ENCODE data around the gene INTS1.

INTS1 gene

GRCh38 chr7:1464694-1465093, 39.5 kb downstream of the INTS1 start:
- no peak for DNase-seq (ENCODE audit: low read depth)

DNA sequence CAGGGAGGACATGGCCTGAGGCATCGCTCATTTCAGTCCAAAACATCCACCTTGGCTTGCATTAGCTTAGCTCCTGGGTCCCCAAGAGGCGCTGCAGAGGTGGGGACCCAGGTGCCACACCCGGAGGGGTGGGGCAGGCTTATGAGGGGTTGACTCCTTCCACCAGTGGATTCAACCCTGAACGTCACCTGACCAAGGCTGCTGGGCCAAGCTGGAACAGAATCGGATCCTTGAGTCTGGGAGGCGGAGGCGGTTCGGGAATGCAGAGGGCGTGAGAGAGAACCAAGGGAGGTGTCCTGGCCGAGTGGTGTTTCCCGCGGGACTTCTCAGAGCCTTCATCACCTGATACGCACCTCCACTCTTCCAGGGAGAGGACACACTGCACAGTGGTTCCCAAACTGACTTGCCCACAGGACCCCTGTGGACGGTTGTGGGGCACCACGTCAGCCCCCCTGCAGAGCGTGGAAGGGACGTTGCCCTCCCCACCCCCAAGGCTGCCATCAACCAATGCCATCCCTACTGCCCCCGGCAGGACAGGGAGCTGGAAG, 40.4 kb downstream of the INTS1 start:
- DNase-seq (ENCODE audit: low read depth), result no peak

DNA sequence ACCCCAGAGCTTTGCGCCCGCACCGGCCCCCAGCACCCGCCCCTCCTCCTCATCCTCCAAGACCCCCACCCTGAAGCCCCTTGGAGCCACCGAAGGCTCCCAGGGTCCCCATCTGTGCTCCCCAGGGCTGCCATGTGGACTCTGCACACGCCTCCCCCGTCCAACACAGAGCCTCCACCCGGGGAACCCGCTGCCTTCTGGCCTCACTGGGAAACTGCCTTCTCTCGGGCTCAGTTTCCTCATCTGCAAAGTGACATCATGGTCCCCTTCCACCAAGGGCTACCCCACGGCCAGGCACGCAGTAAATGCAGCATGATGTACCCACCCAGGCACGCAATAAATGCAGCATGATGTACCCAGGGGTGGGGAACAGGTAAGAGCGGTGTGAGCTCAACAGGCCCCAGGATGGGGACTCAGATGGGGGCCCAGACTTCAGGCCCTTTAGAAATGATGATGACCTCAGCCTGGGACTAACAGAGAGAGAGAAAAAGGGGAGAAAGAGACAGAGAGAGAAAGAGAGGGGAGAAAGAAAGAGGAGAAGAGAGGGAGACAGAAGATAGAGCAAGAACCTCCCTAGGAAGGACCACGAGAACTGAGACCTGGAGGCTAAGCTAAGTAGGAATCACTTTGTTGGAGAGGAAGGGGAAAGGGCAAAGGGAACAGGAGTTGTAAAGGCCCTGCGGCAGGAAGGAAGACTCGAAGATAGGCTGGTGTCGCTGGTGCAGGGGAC, 42.4 kb downstream of the INTS1 start:
- no peak for DNase-seq (ENCODE audit: low read depth)

DNA sequence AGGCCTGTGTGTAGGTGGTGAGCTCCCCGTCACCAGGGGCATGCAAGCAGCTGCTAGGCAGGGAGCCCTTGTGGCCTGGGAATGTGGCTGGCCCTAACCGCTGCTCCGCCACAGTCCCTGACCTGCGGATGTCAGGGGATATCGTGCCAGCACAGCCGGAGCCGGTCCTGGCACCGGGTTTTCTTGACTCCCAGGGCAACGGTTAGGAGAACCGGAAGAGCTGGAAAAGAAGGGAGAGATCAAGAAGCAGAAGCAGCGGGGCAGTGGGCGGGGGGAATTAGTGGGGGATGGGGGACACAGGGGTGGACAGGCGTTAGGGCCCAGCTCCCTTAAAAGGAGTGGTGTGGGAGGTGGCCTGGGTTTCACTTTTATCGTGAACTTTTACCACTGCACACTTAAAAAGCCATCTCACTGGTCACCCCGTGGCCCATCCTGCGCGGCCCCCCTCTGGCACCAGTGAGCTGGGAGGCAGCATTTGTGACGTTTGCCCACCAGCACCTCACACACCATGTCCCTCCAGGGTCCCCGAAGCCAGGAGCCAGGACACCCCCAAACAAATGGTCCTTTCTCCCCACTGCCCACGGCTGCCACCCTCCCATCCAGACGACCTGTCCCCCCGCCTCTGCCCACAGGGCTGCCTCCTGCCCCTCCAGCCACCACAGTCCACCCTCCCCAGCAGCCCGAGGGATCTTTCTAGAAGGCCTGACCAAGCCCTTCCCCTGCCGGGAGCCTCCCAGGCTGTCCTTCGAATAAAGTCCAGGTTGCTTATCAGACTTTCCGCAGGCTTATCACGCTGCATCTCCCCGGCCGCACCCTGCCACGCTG, 43.2 kb downstream of the INTS1 start:
- no peak for DNase-seq (ENCODE audit: low read depth)

- DNase-seq (ENCODE audit: low read depth), result no peak
Measured at GRCh38 chr7:1459920-1460820, 44.0 kb downstream of the INTS1 start.

GRCh38 chr7:1459512-1459892, 44.7 kb downstream of the INTS1 start:
- peak; percentile 98 for DNase-seq (ENCODE audit: low read depth)

DNA sequence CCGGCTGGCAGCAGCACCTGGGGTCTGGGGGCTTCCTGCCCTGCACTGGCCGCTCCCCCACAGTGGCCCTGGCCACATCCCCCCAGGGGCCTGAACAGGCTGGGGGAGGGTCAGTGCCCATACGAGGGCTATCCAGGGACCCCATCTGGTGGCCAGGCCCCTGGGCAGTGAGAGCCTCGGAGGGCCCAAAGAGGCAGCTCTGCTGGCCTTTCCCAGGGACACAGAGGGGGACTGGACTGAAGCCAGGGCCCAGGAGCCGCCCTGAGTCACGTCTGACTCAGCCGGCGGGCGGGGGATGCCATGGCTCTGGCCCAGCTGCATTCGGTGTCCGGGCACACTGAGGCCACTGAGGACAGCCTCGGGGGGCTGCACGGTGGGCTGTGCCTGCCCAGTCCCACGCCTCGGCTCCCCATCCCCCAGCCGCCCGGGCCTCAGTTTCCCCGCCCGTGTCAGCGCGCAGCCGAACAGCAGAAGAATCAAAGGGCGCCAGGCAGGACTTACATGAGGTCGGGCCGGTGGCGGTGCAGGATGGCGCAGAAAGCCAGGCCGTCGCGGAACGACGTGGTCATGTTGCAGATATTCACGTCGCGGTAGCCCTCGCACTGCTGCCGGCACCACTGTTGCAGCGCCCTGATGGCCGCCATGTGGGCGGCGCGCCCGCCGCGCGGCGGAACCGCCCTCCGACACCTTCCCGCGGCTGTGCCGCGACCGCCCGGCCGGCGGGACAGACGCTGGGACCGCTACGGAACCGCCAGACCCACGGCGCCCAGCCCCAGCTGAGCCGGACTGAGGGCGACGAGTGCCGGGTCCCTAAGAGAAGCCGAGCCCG, 45.3 kb downstream of the INTS1 start, which contains the start of gene MICALL2:
TSS of gene MICALL2 (minus strand) at position 788 of the 829 bp plus-strand sequence. CDS start at position 644, 144 bp downstream.
- no peak for DNase-seq (ENCODE audit: low read depth)

- no peak for DNase-seq (ENCODE audit: low read depth)
Measured at GRCh38 chr7:1457949-1458682, 46.1 kb downstream of the INTS1 start.

- no peak for DNase-seq (ENCODE audit: low read depth)
Measured at GRCh38 chr7:1457059-1457948, 46.9 kb downstream of the INTS1 start.

- no peak for DNase-seq (ENCODE audit: low read depth)
Measured at GRCh38 chr7:1455955-1456354, 48.2 kb downstream of the INTS1 start.

- DNase-seq (ENCODE audit: low read depth), result no peak
Measured at GRCh38 chr7:1455241-1455939, 48.8 kb downstream of the INTS1 start.

- DNase-seq (ENCODE audit: low read depth), result no peak
Measured at GRCh38 chr7:1454542-1454941, 49.6 kb downstream of the INTS1 start.

DNA sequence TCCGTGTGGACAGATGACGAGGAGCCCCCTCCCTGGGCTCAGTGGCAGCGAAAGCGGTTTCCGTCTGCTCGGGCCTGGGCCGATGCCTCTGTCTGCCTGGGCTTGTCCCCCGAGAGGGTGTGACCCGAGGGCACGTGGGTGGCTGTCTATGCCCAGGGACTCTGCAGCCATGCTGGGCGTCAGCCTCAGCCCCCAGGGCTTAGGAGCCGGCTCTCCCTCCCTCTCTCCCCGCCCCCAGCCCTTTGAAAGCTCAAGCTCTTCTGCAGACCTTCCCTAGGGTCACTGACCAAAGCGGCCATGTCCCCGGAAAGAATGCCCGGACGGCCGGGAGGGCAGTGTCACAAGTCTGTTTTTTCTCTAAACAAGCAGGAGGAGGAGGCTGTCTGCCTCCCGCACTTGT, 52.0 kb downstream of the INTS1 start:
- DNase-seq (ENCODE audit: low read depth), result no peak

DNA sequence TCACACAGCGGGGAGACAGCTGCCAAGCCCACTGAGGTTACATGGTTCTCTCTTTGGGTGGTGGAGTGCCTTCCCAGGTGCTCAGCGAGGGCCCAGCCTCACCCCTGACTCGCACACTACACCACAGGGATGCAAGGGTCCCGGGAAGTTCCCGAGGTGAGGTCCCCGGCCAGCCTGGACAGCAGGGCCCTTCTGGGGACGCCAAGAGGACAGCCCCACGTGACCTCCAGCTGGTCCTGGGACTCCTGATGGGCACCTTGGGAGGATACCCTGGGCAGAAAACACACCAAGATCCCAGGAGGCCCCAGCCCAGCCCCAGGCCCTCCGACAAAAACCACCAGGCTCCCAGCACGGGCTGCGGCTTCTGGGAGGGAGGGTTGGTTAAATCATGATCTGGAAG, 53.2 kb downstream of the INTS1 start:
- no peak for DNase-seq (ENCODE audit: low read depth)

- no peak for DNase-seq (ENCODE audit: low read depth)
Measured at GRCh38 chr7:1450431-1450830, 53.8 kb downstream of the INTS1 start.

DNA sequence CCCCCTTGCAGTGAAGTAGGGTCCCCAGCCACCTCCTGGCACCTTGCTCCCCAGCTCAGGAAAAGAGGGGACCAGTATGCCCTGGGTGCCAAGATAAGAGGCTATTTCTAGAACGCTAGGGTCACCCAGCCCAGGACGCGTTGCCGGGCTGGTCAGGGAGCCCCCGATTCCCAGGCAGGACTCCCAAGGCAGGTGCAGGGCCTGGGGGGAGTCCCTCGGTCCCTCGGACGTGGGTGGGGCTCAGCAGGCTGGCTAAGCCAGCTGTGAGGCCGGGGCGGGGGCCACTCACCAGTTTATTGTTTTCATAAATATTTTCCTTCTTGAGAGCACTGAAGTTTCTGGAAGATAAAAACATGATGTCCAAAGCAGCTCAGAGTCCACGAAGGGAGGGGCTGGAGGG, 54.2 kb downstream of the INTS1 start:
- no peak for DNase-seq (ENCODE audit: low read depth)

DNA sequence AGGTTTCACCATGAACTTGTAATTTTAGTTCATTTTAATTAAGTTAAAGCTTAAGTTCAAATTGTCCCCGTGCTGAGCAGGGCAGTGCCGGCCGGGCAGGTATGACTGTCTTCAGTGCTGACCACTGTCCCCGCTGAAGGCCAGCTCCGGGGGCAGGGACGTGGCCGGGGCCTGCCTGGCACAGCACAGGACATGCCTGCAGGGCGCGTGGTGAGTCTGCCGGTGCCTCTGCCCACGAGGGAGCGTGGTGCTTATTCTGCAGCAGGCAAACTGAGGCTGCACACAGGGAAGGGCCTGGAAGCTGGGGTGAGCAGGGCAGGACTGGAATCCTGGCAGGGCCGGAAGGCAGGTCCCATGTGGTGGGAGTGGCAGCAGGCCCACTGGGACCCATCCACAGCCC, 54.7 kb downstream of the INTS1 start:
- DNase-seq (ENCODE audit: low read depth), result no peak

DNA sequence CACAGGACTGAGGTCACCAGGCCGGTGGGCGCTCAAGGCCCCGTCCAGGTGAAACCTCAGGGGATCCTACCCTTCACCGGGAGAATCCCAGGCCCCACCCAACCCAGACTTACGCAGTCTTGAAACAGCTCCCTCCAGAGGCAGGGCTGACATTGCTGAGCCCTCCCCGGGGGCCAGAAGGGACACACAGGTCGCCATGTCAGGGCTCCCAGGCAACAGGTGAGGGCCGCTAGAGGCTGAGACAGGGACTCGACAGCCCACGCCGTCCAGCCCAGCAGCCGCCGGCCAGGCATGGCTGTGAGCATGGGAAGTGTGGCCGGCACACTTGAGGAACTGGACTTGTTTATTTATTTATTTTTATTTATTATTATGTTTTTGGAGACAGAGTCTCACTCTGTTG, 55.2 kb downstream of the INTS1 start:
- DNase-seq (ENCODE audit: low read depth), result no peak
